Measurements from ENCODE around the gene BPNT1. TPM values are rescaled to one million over a fixed set of nuclear protein-coding genes. Genes with fewer than 3 reads are reported as not detected.
"Not testable (repeated sequence)": the region's sequence is repeated elsewhere in the genome, so short reads cannot be mapped to it uniquely, and the experiment has no call there.

The BPNT1 gene
- total RNA-seq, 1 donor from 2014 or later: 28.2 TPM

DNA sequence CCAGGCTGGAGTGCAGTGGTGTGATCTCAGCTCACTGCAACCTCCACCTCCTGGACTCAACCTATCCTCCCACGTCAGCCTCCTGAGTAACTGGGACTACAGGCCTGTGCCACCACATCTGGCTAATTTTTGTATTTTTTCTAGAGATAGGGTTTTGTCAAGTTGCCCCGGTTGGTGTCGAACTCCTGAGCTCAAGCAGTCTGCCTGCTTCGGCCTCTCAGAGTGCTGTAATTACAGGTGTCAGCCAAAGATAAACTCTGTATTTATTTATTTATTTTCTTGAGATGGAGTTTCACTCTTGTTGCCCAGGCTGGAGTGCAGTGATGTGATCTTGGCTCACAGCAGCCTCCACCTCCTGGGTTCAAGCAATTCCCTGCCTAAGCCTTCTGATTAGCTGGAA lies 23.0 kb upstream of the BPNT1 start:
- DNase-seq (ENCODE audit: low spot score); H3K4me1 Mint-ChIP-seq (ENCODE audit: low read depth); H3K27ac Mint-ChIP-seq; H3K9me3 Mint-ChIP-seq; H3K27me3 Mint-ChIP-seq (ENCODE audit: insufficient read depth); H3K4me3 Mint-ChIP-seq: not testable (repeated sequence)
- peaks cover 20% of the 10 kb centered on the region for H3K36me3 Mint-ChIP-seq (ENCODE audit: low read depth)
- intact Hi-C loops (cut with micrococcal nuclease): loop anchor here (5.0 kb wide), 1 partner anchor 665 kb away; no protein-coding TSS in a partner anchor

DNA sequence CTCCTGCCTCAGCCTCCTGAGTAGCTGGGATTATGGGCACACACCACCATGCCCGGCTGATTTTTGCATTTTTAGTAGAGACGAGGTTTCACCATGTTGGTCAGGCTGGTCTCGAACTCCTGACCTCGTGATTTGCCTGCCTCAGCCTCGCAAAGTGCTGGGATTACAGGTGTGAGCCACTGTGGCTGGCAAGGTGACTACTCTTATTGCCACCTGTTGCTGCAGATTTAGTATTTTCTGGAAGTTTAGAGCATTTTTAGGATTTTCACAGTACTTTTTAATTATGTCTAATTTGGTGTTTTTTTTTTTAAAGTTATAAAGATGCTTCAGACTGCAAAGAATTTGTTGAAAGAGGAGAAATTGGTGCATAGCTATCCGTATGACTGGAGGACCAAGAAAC lies 20.9 kb upstream of the BPNT1 start:
- intact Hi-C loops (cut with micrococcal nuclease): loop anchor here (5.0 kb wide), 1 partner anchor 667 kb away; no protein-coding TSS in a partner anchor
- H3K9me3 Mint-ChIP-seq; H3K4me1 Mint-ChIP-seq (ENCODE audit: low read depth); H3K27ac Mint-ChIP-seq; H3K4me3 Mint-ChIP-seq; H3K27me3 Mint-ChIP-seq (ENCODE audit: insufficient read depth); DNase-seq (ENCODE audit: low spot score): not testable (repeated sequence)
- H3K36me3 Mint-ChIP-seq (ENCODE audit: low read depth): peaks cover 26% of the 10 kb centered on the region

DNA sequence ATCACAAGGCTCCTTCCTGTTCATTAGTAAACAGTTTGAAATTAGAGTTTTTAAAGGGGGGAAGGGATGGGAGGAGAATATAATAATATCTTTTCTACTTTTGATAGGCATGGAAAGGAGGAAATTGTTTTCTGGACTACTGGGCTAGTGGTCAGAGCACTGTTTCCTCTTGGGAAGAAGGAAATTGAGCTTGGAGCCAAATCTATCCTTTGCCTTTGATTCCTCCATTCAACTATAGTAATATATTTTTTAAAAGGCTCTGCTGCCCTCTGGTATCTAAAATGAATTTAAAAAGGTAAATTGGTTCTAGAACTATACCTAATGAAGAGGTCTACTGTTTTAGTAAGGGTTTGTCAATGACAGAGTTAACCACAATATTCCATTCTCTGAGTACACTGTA lies 10.2 kb upstream of the BPNT1 start:
- peaks cover 17% of the 10 kb centered on the region for H3K4me1 Mint-ChIP-seq (ENCODE audit: low read depth)
- peaks cover 30% of the 10 kb centered on the region for H3K36me3 Mint-ChIP-seq (ENCODE audit: low read depth)
- no peaks in the 10 kb centered on the region for H3K27me3 Mint-ChIP-seq (ENCODE audit: insufficient read depth)
- H3K4me3 Mint-ChIP-seq: no peak overlapping the region
- no peak for DNase-seq (ENCODE audit: low spot score)
- no peak overlapping the region for H3K27ac Mint-ChIP-seq
- H3K9me3 Mint-ChIP-seq: no peaks in the 10 kb centered on the region
- intact Hi-C loops (cut with micrococcal nuclease): no loop called here

DNA sequence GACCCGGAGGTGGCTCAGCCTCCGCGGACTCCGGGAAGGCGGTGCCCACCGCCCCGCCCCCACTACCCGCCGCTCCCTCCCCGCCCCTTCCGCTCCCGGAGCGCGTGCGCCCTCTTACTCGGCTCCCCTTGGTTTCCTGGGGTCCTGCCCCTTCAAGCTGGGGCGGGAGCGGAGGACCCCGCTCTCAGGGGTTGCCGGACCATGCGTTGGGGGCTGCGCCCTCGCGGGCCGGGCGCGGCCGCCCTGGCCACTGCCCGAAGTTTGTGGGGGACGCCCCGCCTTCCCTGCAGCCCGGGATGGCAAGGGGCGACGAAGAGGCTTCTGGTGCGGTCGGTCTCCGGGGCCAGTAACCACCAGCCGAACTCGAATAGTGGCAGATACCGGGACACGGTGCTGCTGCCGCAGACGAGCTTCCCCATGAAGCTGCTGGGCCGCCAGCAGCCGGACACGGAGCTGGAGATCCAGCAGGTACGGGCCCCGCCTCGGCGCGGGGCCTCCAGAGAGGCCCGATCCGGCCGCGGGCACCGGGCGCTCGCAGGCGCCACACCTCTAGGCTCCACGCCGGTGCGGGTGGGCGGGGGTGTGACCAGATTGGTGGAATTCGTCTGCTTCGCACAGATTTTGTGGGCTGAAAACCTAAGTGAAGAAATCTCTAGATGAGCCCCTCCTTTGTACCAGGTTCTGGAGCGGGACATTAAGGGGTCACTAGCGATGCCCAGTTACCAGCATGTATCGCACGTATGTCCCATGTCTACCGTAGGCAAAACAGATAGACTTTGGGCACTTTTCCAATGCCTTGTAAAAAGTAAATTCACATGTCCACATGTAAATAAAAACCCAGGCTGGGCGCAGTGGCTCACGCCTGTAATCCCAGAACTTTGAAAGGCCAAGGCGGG lies 4.7 kb upstream of the BPNT1 start, which contains the start of gene IARS2:
TSS of gene IARS2 (plus strand) at position 117 of the 896 bp plus-strand sequence. CDS start at position 202, 85 bp downstream.
- Mint-ChIP-seq H3K4me1 (ENCODE audit: low read depth) (peaks cover 25% of the 10 kb centered on the region), H3K27me3 (ENCODE audit: insufficient read depth) (no peaks in the 10 kb centered on the region), H3K27ac (peak within 1 kb of the TSS; percentile 55), H3K36me3 (ENCODE audit: low read depth) (peaks cover 18% of the 10 kb centered on the region), H3K4me3 (peak within 1 kb of the TSS; percentile 68), H3K9me3 (no peaks in the 10 kb centered on the region)
- peak; percentile 85 for DNase-seq (ENCODE audit: low spot score)
- intact Hi-C loops (cut with micrococcal nuclease): loop anchor here (1.0 to 5.0 kb wide), 3 partner anchors 48 to 1807 kb away; partner anchors contain the start of genes EPRS1 and RRP15

DNA sequence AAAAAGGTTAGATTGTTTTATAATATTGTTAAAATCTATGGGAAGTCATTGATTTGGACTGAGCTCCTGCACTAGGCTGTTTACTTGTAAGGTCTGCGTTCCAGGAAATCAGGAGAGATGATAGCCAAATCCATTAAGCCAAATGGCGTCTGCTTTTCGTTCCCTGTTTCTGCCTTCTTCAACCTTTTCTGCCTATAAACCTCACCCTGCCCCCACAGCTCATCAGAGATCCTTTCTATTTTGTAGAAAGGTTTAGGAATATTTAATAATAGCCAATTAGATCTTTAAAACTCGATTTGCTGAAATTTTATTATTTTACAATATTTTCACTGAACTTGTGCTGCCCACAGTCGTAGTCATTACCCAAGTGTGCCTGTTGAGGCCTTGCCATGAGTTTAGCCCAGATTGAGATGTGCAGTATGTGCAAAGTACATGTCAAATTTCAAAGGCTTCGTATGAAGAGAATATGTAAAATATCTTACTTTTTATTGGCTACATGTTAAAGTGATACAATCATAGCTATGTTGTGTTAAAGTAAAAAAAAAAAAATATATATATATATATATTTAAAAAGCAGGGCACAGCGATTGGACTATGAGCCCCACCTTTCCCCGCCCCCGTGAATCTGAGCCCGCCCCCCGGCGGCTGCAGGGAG lies 3.9 kb upstream of the BPNT1 start:
- H3K4me1 Mint-ChIP-seq (ENCODE audit: low read depth): peaks cover 24% of the 10 kb centered on the region
- H3K9me3 Mint-ChIP-seq: no peaks in the 10 kb centered on the region
- no peaks in the 10 kb centered on the region for H3K27me3 Mint-ChIP-seq (ENCODE audit: insufficient read depth)
- intact Hi-C loops (cut with micrococcal nuclease): loop anchor here (1.0 to 5.0 kb wide), 4 partner anchors 47 to 1806 kb away; partner anchors contain the start of genes EPRS1, RAB3GAP2 and RRP15
- no peak overlapping the region for H3K27ac Mint-ChIP-seq
- no peak for DNase-seq (ENCODE audit: low spot score)
- H3K4me3 Mint-ChIP-seq: no peak overlapping the region
- peaks cover 17% of the 10 kb centered on the region for H3K36me3 Mint-ChIP-seq (ENCODE audit: low read depth)

DNA sequence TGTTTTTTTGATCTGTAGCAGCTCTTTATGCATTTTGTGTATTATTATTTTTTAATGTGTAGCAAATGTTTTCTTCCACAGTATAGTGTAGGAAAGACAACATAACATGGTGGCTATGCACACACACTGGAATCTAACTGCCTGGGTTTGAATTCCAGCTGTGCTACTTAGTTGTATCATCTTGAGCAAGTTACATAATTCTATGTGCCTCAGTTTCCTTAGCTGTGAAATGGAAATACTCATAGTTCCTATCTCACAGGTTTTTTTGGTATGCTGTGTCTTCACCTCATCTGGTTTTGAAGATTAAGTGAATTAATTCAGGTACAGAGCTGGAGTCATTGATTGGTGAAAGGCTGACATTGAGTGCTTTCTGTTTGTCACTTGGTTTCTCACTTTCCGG lies 3.1 kb upstream of the BPNT1 start:
- Mint-ChIP-seq H3K27me3 (ENCODE audit: insufficient read depth) (no peaks in the 10 kb centered on the region), H3K36me3 (ENCODE audit: low read depth) (peaks cover 14% of the 10 kb centered on the region), H3K9me3 (no peaks in the 10 kb centered on the region), H3K27ac (no peak overlapping the region), H3K4me3 (no peak overlapping the region), H3K4me1 (ENCODE audit: low read depth) (peaks cover 19% of the 10 kb centered on the region)
- no peak for DNase-seq (ENCODE audit: low spot score)
- intact Hi-C loops (cut with micrococcal nuclease): loop anchor here (1.0 to 5.0 kb wide), 2 partner anchors 180 to 1805 kb away; partner anchors contain the start of genes RAB3GAP2 and RRP15

DNA sequence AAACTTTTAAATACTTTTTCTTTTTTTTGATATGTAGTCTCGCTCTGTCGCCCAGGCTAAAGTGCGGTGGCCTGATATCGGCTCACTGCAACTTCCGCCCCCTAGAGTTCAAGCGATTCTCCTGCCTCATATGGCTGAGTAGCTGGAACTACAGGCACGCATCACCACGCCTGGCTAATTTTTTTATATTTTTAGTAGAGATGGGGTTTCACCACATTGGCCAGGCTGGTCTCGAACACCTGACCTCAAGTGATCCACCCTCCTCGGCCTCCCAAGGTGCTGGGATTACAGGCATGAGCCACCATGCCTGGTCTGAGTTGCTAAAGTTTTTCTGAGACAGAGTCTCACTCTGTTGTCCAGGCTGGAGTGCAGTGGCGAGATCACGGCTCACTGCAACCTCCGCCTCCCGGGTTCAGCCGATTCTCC lies 3.3 kb downstream of the BPNT1 start:
- H3K36me3 Mint-ChIP-seq (ENCODE audit: low read depth); H3K4me3 Mint-ChIP-seq; H3K27ac Mint-ChIP-seq; H3K27me3 Mint-ChIP-seq (ENCODE audit: insufficient read depth); H3K9me3 Mint-ChIP-seq; H3K4me1 Mint-ChIP-seq (ENCODE audit: low read depth); DNase-seq (ENCODE audit: low spot score); intact Hi-C loops (cut with micrococcal nuclease): not testable (repeated sequence)

DNA sequence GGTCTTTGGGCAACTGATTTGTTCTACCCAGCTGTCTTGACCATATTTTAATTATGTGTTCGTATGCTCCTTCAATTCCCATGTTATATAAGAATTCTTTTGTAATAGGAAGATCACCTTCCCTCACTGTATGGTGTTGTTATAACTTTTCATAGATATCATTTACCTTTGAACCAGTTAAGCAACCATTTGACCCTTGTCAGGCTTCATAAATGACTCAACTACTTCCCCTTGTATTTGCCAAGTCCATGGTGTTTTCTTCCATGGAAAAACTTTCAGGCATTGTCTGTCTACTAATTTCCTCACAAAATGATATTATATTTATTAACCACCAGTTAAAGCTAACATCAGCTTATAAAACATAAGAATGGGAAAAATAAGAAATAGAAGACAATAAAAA lies 5.1 kb downstream of the BPNT1 start:
- Mint-ChIP-seq H3K4me1 (ENCODE audit: low read depth) (peaks cover 9% of the 10 kb centered on the region), H3K27me3 (ENCODE audit: insufficient read depth) (no peaks in the 10 kb centered on the region), H3K9me3 (no peaks in the 10 kb centered on the region), H3K27ac (no peak overlapping the region), H3K4me3 (no peak overlapping the region), H3K36me3 (ENCODE audit: low read depth) (peaks cover 2% of the 10 kb centered on the region)
- intact Hi-C loops (cut with micrococcal nuclease): no loop called here
- DNase-seq (ENCODE audit: low spot score): no peak

DNA sequence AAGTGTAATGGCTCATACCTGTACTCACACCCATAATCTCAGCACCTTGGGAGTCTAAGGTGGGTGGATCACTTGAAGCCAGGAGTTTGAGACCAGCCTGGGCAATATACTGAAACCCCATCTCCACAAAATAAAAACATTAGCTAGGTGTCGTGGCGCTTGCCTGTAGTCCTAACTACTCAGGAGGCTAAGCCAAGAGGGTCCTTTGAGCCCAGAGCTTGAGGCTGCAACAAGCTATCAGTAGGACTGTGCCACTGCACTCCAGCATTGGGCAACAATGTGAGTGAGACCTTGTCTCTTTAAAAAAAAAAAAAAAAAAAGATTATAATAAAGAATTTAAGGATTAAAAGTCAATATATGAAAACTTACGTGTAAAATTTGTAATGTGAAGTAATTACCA lies 11.7 kb downstream of the BPNT1 start:
- H3K9me3 Mint-ChIP-seq: no peaks in the 10 kb centered on the region
- H3K27ac Mint-ChIP-seq: no peak overlapping the region
- peaks cover 8% of the 10 kb centered on the region for H3K4me1 Mint-ChIP-seq (ENCODE audit: low read depth)
- no peaks in the 10 kb centered on the region for H3K27me3 Mint-ChIP-seq (ENCODE audit: insufficient read depth)
- DNase-seq (ENCODE audit: low spot score): no peak
- intact Hi-C loops (cut with micrococcal nuclease): no loop called here
- H3K36me3 Mint-ChIP-seq (ENCODE audit: low read depth): peaks cover 11% of the 10 kb centered on the region
- H3K4me3 Mint-ChIP-seq: no peak overlapping the region

DNA sequence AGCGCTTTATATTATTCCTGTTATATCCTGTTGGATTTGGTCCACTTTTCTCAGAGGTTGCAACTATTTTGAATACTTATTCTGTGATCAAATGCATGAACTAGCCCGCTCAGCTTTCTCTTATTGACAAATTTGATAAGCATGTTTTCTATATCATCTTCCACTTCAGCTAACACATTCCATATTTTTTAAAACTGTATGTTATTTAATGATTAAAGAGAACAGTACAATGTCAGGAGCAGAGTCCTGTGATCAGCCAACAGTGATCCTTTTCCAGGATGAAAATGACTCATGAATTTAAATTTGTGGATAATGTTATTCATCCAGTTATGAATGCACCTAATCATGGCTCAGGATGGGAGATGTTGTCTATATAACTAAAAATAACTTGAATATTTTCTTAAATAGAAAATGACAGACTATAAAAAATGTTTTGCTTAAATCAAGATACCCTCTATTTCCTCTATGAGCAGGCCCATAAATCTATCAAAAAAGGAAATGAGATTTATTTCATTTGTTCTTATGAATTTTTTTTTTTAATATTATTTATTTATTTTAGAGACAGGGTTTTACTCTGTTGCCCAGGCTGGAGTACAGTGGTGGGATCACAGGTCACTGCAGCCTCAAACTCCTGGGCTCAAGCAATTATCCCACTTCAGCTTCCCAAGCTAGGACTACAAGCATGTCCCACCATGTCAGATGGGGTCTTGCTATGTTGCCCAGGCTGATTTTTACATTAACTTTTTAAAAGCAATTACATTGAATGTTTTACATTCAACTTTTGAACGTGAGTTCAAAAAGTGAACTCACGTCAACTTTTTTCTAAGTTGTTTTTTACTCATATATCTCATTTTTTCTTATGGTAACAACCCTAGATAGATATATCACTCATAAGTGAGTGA lies 12.5 kb downstream of the BPNT1 start:
- peaks cover 8% of the 10 kb centered on the region for H3K4me1 Mint-ChIP-seq (ENCODE audit: low read depth)
- H3K27ac Mint-ChIP-seq: no peak overlapping the region
- DNase-seq (ENCODE audit: low spot score): no peak
- intact Hi-C loops (cut with micrococcal nuclease): no loop called here
- H3K9me3 Mint-ChIP-seq: no peaks in the 10 kb centered on the region
- no peaks in the 10 kb centered on the region for H3K27me3 Mint-ChIP-seq (ENCODE audit: insufficient read depth)
- no peak overlapping the region for H3K4me3 Mint-ChIP-seq
- H3K36me3 Mint-ChIP-seq (ENCODE audit: low read depth): peaks cover 17% of the 10 kb centered on the region

DNA sequence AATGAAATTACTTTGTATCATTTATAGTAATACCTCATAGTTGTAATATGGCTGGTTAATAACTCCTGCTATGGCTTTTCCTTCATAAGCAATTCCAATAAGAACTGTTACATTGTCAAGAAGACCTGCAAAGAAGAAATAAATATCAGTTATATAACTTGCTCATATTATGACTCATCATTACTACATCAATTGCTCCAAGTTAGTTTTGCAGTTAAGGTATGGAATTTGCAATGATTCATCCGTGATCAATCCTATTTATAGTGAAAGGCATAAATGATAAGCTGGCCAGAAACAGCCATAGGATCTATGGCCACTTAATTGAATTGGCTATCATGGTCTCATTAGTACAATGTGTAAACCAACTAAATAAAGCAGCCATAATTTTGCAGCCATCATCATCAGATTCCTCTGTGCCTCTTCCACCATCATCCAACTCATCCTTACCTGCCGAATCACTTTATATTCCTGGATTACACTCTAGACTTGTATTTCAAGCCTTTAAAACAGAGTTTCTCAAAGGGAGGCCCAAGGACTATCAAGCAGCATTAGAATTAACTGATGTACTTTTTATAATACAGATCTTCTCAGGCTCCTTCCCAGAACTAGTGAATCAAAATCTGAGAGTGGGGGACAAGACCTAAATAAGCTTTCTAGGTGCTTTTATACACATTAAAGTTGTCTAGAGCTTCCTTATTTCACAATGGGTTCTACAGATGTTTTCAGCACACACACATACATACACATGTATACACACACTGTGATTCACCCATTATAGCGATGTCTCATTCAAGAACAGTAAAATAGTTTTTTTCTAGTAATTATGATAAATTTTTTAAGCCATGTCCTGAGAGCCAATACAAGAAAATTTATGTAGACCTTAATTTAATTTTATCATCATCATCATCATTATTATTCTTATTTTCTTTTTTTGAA lies 22.1 kb downstream of the BPNT1 start:
- H3K4me3 Mint-ChIP-seq: no peak overlapping the region
- intact Hi-C loops (cut with micrococcal nuclease): no loop called here

More for the DNA sequence above, 22.1 kb downstream of the BPNT1 start:
- Mint-ChIP-seq H3K9me3 (no peaks in the 10 kb centered on the region), H3K27ac (no peak overlapping the region), H3K27me3 (ENCODE audit: insufficient read depth) (no peaks in the 10 kb centered on the region), H3K36me3 (ENCODE audit: low read depth) (peaks cover 14% of the 10 kb centered on the region), H3K4me1 (ENCODE audit: low read depth) (no peaks in the 10 kb centered on the region)
- no peak for DNase-seq (ENCODE audit: low spot score)
